LNCAP (cell line): ENCODE measurements around the gene FAM221B.

ENCODE experiments used
- TF ChIP-seq, protein P1 (sequence below): fragments of 450-650 bp; IDR thresholded peaks from 2 replicates; pipeline ENCODE4 v1.5.1; 2017; ENCODE audit warnings: mild to moderate bottlenecking

FAM221B gene

GRCh38 chr9:35836595-35836994 lies 8.1 kb upstream of the FAM221B start:
- TF ChIP-seq, protein P1, sequence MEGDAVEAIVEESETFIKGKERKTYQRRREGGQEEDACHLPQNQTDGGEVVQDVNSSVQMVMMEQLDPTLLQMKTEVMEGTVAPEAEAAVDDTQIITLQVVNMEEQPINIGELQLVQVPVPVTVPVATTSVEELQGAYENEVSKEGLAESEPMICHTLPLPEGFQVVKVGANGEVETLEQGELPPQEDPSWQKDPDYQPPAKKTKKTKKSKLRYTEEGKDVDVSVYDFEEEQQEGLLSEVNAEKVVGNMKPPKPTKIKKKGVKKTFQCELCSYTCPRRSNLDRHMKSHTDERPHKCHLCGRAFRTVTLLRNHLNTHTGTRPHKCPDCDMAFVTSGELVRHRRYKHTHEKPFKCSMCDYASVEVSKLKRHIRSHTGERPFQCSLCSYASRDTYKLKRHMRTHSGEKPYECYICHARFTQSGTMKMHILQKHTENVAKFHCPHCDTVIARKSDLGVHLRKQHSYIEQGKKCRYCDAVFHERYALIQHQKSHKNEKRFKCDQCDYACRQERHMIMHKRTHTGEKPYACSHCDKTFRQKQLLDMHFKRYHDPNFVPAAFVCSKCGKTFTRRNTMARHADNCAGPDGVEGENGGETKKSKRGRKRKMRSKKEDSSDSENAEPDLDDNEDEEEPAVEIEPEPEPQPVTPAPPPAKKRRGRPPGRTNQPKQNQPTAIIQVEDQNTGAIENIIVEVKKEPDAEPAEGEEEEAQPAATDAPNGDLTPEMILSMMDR, result no peak

DNA sequence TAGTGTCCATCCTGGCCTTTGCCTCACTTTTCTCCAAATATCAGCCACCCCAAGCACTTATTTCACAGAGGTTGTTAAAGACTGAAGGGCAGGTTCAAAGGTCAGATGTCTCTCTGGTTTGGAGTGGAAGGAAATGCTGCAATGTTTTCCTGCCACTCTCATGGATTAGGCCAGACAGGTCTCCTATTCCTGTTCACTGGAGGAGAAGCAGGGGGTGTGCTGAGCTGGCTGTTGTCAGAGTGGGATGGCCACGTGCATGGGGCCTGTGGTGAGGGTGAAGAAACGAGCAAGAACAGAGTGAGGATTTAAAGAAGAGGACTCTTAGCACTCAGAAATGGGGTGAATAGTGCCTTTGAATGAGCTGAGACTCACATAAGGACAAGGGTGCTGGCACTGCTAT lies 7.2 kb upstream of the FAM221B start:
- TF ChIP-seq, protein P1, result no peak

DNA sequence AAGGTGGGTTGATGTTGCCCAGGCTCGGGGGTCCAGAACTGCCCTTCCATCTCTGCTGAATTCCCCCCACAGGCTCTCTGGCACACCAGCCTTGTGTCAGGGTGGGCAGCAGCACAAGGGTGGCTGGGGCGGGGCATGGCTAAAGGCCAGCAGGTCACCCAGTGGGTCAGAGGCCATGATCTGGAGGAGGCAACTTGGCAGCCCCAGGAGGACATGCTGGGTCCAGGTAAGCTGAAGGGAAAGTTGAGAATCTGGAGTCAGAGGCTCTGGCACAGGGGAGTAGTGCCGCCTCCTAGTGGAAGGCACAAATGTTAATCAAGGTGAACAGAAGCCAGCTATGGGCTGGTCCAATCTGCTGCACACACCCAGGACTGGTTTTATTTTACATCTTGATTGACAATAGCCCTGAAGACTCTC lies 6.7 kb upstream of the FAM221B start:
- TF ChIP-seq, protein P1, result peak; percentile 51; the same call in 1 of the 2 replicates

DNA sequence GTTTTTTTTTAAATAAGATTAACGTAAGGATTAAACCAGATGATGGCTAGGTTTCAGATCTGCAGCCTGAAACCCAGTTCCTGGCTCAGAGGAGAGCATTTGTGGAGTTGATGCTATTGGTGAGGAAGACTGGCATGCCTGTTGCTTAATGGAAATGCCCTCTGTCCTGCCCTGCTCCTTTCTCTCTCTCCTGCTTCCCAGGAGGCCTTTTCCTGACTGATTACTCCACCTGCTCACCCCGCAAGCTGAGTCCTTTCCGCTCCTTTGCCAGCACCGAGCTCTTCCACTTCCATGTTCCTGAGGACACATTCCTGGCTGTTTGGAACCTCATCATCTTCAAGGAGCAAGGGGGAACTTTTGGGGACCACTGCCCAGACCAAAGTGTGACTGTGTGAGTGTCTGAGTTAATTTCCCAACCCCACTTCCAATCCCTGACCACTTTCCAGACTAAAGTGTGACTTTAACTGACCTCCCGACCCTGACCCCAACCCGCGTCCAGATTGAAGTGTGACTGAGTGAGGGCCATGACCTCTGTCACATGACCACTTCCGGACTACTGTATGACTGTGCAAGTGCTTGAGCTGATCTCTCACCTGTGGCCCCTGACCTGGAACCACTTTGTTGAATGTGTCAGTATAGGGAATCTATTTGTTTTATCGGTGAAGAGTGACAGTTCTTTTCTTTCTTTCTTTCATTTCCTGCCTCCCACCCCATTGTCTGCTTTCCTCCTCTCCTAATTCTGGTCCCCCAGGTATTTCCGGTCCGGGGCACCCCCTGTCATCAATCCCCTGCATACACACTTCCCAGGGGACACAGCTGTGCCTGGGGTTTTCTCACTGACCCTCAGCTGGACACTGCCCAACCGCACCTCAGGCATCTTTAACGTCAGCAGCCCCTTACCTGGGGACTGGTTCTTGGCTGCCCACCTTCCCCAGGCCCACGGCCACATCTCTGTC lies 6.0 kb upstream of the FAM221B start:
- TF ChIP-seq, protein P1, result no peak

- TF ChIP-seq, protein P1, result no peak
Measured at GRCh38 chr9:35832814-35833213, 4.3 kb upstream of the FAM221B start.

DNA sequence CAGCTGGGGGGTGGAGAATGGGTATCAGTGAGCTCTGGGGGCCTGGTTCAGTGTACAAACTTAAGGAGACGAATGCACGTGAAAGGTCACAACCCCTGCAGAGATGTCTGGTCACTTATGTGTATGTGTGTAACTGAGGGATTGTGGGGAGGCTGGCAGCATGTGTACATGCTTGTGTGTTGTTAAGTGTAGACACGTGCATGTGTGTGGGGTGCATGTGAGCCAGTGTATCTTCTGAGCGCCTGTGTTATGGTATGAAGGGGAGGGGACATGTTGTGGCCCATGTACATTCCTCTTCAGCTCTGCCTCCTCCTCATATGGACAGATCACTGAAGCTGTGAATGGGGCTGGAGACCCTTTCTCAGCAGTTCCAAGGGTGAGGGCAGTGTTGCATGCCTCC lies 2.5 kb upstream of the FAM221B start:
- TF ChIP-seq, protein P1, result no peak

GRCh38 chr9:35829764-35830096 lies 1.2 kb upstream of the FAM221B start:
- TF ChIP-seq, protein P1, result no peak
